Measurements from ENCODE around the gene LDLRAP1.
"Not testable (repeated sequence)": the region's sequence is repeated elsewhere in the genome, so short reads cannot be mapped to it uniquely, and the experiment has no call there.

The LDLRAP1 gene

DNA sequence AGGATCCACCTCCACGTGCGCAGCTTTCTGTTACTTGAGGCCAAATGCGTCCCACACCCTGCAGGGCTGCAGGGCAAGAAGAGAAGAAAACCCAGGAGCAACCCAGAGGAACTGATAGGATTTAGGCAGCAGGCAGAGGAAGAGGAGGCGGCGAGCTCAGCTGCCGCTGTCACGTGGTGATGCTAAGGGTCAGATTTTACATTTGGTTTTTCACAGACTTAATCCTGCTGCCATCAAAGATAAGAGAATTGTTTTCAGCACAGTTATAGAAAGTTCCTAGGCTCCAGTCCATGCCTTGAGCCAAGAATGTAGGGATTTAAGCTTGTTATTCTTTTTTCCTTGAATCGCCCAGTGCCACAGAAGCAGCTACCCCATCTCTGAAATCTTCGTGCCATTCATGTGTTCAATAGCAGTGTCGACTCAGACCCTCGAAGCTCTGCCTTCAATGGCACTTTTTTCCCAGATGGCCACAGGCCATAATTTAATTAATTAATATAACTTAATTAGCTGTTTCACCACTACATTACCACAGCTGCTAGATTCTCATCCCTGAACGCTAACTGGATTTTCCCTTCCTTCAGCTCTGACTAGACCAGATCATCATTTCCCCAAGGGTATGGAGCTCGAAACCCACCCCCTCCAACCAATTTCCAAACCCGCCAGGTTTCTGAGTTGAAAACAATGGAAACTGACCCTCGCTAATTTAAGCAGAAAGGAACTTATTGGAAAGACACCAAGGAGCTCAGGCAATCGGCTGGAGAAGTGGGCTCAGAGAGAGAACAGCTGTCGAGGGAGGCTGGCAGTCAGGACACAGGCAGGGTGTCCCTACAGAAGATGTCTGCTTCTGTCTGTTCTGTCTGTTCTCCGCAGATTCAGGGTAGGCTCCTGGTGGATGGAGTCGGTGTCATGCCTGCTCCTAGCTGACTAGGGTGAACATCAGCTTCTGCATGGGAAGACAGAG, 36.2 kb downstream of the LDLRAP1 start:
- no peak for DNase-seq

GRCh38 chr1:25580927-25581326, 37.5 kb downstream of the LDLRAP1 start:
- DNase-seq: no peak

DNA sequence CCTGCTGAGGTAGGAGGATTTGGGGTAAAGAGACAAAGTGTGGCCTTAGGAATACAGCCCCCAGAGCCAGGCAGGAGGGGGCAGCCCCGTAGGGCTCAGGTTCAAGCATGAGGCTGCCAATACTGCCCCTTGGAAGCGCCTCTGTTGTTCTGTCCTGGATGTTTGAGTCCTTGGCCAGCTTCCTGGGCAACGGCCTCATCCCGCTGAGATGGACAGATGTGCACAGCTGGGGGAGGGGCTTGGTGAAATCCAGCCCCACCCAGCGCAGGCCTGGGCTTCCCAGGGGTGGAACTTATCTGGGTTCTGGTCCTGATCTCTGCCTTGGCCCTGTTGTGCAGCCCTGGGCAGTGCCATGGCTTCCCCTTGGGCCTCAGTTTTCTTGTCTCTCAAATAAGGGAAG, 38.4 kb downstream of the LDLRAP1 start:
- DNase-seq: no peak

DNA sequence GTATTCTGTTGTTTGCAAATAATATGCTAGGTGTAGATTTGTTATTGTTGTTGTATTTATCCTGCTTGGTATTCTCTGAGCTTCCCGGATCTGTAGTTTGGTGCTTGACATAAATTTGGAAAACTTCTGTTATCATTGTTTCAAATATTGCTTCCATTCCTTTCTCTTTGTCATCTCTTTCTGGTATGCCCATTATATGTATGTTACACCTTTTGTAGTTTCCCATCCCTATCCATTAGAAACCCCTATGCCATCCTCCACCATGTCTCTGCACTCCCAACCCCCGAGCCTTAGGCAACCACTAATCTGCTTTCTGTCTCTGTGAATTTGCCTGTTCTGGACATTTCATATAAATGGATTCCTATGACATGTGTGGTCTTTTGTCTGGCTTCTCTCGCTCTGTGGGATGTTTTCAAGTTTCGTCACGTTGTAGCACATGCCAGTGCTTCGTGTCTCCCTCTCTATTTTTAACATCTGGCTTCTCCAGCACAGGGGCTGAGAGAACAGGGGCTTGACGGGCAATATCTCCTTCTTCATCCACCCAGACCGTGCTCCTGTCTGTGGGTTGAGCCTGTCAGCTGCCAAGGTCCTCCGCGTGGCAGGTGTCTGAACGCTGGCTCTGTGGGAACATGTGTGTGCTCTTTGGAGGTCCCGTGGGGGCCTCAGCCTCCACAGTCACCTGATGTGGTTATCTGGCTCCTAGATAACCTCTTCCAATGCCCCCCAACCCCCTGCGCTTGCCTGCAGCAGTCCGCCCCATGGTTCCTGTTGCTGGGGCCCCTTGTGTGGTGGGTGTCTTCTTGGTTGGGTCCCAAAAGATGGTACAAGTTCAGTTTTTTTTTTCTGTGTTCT, 40.3 kb downstream of the LDLRAP1 start:
- no peak for DNase-seq

GRCh38 chr1:25586181-25586588, 42.8 kb downstream of the LDLRAP1 start:
- no peak for DNase-seq

GRCh38 chr1:25587290-25587689, 43.9 kb downstream of the LDLRAP1 start:
- no peak for DNase-seq

GRCh38 chr1:25588224-25588623, 44.8 kb downstream of the LDLRAP1 start:
- DNase-seq: not testable (repeated sequence)

DNA sequence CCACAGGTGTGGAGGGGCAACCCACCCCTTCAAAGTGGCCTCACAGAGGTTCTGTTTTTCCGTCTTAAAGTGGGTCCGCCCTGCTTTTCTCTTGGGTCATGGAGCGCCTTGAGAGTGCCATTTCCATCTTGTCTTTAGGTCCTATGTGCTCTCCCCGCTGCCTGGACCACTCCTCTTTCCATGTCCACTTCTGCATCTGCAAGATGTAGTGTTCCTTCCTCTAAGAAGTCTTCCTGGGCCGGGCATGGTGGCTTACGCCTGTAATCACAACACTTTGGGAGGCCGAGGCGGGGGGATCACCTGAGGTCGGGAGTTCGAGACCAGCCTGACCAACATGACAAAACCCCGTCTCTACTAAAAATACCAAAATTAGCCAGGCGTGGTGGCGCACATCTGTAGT, 45.4 kb downstream of the LDLRAP1 start:
- not testable (repeated sequence) for DNase-seq

DNA sequence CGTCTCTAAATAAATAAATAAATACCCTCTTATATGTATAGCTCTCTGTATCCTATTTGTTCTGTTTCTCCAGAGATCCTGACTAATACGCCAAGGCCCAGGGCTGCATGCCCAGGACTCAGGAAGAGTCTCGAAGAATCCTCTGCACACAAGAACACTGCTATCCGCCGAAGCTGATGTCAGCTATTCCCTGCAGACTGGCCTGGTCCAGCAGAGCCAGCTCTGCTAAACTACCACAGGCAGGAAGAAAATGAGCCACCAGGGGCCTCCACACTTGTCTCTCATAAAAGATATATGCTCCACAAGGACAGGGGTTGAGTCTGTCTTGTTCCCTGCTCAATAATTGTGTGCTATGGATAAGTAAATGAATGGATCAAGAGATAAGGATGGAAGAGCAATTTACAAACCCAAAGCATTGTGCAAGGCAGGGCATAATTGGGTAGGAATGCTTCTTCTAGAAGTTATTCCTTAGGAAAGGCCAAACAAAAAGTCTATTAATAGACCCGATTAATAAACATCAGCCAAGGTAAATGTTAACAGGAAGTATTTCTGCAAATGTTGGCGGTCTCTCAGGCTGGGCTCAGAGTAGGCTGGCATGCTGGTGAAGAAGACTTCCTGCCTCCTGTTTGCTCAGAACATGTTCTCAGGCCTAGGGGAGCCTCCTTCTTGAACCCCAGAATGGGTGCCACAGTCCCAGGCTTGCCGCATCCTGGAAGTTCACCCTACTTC, 46.9 kb downstream of the LDLRAP1 start:
- DNase-seq: no peak

- no peak for DNase-seq
These were observed 50.5 kb downstream of the LDLRAP1 start for GRCh38 chr1:25593861-25594260.

- no peak for DNase-seq
These were observed 51.6 kb downstream of the LDLRAP1 start for GRCh38 chr1:25594971-25595370.

GRCh38 chr1:25596641-25597040, 53.2 kb downstream of the LDLRAP1 start:
- not testable (repeated sequence) for DNase-seq

- DNase-seq: no peak
These were observed 55.5 kb downstream of the LDLRAP1 start for GRCh38 chr1:25598879-25599278.

GRCh38 chr1:25599969-25600610, 56.7 kb downstream of the LDLRAP1 start:
- no peak for DNase-seq

DNA sequence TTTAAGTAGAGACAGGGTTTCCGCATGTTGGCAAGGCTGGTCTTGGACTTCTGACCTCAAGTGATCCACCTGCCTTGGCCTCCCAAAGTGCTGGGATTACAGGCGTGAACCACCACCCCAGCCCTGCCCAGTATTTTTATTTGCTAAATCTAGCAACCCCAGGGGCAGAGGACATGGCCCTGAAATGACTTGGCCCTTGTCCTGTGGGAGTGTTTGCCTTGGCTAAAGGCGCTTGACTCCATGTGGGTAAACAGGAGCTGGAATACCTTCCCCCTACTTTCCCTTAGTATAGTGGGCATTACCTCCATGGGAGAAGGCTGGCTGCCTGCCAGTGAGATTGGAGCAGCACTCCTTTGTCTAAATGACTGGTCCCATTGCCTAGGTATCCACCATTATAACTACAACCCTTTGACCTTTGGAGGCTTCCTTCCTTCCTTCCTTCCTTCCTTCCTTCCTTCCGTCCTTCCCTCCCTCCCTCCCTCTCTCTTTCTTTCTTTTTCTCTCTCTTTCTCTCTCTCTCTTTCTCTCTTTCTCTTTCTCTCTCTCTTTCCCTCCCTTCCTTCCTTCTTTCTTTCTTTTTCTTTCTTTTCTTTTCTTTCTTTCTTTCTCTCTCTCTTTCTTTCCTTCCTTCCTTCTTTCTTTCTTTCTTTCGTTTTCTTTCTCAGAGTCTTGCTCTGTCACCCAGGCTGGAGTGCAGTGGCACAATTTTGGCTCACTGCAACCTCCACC, 57.7 kb downstream of the LDLRAP1 start:
- not testable (repeated sequence) for DNase-seq

- DNase-seq: not testable (repeated sequence)
These were observed 60.6 kb downstream of the LDLRAP1 start for GRCh38 chr1:25603779-25604538.

- no peak for DNase-seq
These were observed 63.7 kb downstream of the LDLRAP1 start for GRCh38 chr1:25607123-25607522.

DNA sequence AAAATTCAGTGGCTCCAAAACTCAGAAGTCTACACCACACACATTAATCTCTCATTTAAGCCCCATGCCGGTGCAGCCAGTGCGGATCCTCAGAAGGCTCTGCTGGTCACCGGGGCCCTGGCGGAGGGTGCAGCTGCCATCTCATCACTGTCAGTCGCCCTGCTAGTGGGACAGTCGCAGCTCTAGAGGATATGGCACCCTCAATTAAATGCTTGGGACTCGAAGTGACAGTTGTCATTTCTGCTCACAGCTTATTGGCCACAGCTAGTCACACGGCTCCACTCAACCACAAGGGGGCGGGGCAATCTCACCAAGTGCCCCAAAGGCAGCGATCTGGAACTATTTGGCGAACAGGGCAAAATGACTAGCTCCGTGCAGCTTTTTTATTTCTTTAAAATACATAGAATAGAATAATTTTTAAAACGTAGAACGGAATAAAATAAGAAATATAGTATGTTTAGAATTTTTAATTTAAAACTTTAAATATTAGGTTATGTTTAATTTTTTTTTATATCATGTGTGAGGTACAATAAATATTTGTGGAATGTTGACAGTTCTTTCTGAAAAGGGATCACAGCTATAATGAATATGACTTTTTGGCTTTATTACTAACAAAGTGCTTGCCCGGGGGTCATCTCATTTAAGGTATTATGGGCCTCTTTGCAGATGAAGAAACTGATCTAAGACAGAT, 65.2 kb downstream of the LDLRAP1 start:
- peak; percentile 32 for DNase-seq

DNA sequence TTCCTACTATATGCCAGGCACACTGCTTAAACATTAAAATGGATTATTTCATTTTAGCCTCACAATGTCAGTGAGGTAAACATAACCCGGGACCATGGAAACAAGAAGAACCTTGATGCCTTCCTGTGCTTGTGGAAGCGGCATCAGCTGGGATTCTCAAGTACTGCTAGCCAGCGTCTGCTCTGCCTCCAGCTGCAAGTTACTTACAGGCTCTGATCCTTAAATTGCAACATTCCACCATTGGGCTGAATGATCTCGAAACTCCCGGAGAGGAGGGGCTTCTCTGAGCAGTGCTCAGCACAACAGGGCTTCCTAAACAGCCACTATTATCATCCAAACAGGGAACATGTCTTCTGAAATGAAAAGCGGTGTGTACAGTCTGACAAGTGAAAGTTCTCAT, 66.5 kb downstream of the LDLRAP1 start:
- no peak for DNase-seq
